Measurements from ENCODE around the gene BCAS4.

Gene BCAS4

GRCh38 chr20:50866831-50867230, 72.0 kb downstream of the BCAS4 start:
- no peak for DNase-seq (ENCODE audit: low read depth in 2 of 2)
- no peak overlapping the region for H3K4me3 ChIP-seq (replicated peaks in 1 of 2; ENCODE audit: low read depth in 2 of 2, low read length in 2 of 2)
- TF ChIP-seq, protein P1, sequence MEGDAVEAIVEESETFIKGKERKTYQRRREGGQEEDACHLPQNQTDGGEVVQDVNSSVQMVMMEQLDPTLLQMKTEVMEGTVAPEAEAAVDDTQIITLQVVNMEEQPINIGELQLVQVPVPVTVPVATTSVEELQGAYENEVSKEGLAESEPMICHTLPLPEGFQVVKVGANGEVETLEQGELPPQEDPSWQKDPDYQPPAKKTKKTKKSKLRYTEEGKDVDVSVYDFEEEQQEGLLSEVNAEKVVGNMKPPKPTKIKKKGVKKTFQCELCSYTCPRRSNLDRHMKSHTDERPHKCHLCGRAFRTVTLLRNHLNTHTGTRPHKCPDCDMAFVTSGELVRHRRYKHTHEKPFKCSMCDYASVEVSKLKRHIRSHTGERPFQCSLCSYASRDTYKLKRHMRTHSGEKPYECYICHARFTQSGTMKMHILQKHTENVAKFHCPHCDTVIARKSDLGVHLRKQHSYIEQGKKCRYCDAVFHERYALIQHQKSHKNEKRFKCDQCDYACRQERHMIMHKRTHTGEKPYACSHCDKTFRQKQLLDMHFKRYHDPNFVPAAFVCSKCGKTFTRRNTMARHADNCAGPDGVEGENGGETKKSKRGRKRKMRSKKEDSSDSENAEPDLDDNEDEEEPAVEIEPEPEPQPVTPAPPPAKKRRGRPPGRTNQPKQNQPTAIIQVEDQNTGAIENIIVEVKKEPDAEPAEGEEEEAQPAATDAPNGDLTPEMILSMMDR (IDR thresholded peaks at IDR 0.05; ENCODE audit: low read depth, low read length), result no peak

- TF ChIP-seq, protein P1 (IDR thresholded peaks at IDR 0.05; ENCODE audit: low read depth, low read length), result no peak
- no peak for DNase-seq (ENCODE audit: low read depth in 2 of 2)
- H3K4me3 ChIP-seq (replicated peaks in 1 of 2; ENCODE audit: low read depth in 2 of 2, low read length in 2 of 2), result no peak overlapping the region
Measured at GRCh38 chr20:50867805-50868204, 72.9 kb downstream of the BCAS4 start.

DNA sequence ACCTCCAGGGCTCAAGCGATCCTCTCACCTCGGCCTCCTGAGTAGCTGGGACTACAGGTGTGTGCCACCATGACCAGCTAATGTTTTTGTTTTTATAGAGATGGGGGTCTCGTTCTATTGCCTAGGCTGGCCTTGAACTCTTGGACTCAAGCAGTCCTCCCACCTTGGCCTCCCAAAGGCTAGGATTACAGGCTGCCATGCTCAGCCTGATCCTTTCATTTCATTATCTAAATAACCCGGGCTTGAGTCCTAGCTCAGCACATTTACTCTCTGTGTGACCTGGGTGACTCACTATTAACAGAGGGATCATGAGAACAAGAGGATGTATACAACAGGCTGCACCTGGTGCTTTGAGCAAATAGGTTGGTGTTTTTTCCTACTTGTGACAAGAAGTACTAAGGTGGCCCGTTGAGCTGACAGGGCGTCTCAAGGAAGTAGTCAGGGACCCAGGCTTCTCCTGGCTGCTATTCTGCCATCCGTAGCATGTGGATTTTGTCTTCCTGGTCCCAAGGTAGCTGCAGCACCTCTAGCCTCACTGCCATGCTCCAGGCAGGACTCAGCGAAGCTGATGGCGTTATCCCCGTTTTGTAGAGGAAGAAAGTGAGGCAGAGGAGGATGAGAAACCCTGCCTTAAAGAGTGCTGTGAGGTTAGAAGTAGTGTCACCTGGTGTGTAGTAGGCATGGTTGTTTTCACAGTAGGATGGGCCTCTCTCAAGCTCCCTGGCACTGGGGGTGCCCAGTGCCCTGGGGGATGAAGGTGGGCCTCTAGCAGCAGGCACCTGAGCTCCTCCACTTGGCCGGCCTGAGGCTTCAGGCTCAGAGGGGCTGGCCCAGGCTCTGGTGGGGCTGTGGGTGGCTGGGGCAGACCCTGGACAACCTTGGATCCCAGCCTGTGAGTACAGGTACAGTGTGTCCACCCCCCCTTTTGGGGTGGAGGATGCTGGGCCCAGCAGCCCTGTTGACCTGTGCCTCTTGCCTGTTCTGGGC, 73.9 kb downstream of the BCAS4 start:
- no peak for DNase-seq (ENCODE audit: low read depth in 2 of 2)
- no peak overlapping the region for H3K4me3 ChIP-seq (replicated peaks in 1 of 2; ENCODE audit: low read depth in 2 of 2, low read length in 2 of 2)
- TF ChIP-seq, protein P1 (IDR thresholded peaks at IDR 0.05; ENCODE audit: low read depth, low read length), result no peak

DNA sequence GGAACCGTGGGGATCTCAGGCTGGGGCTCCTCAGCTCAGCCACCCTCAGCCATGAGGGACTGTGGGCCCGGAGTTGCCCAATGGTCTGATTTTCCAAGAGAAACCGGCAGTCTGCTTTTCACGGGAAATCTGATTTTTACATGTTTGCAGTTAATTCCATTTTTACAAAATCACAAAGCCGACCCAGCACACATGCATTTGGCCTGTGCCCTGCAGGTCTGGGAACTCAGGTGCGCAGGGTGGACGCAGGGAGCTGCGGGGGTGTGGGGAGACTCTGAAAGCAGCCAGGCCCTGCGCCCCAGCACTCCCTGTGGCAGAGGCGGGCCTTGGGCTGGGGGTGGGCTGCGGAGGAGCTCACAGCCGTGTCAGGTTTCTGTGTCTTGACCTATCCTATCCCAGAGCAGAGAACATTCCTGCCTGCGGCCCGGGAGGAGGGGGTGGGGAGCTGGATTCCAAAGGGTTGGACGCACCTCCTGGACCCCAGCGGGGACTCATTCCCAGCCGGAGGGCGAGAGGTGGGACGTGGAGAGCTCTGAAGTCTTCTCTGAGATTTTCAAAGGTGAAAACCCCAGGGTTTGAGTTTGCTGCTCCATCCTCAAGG, 75.8 kb downstream of the BCAS4 start:
- no peak overlapping the region for H3K4me3 ChIP-seq (replicated peaks in 1 of 2; ENCODE audit: low read depth in 2 of 2, low read length in 2 of 2)
- TF ChIP-seq, protein P1 (IDR thresholded peaks at IDR 0.05; ENCODE audit: low read depth, low read length), result no peak
- peak in 1 of 2 donors; percentile 33 for DNase-seq (ENCODE audit: low read depth in 2 of 2)

DNA sequence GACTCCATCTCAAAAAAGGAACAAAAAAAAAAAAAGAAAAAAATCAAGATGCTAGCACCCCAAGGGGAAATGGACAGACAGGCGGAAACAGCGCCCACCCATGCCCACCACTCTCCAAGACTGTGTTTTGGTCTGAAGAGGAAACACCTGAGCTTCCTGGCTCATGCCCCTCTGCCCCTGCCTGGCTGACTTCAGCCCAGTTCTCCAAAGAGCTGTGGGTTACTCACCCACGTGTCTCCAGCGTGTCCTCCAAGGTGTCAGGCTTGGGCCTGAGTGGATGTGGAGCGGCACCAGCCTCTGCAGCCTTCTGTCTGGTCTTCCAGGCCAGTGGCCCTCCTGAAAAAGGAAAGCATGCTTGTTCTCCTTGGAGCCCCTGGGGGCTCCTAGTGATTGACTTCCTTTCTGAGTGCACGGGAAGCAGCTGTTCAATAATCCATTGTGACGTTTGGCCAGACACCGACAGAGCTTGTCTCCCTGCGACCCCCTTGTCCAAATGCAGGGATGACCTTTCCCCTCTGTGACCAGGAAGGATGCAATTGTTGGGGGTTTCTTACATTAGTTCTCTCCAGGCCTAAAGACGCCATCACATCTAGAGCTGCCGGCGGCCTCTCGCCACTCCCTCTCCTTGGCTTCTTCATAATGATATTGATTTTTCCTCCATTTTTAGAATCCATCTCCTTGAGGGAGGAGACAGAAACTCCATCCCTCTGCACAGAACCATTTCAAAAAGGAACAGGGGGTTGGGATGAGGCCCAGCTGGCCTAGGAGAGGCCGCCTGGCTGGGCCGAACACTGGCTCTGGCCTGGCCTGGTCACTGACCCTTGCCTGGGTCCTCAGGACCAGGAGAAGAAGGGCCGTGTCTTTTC, 77.9 kb downstream of the BCAS4 start:
- no peak for DNase-seq (ENCODE audit: low read depth in 2 of 2)
- TF ChIP-seq, protein P1 (IDR thresholded peaks at IDR 0.05; ENCODE audit: low read depth, low read length), result no peak
- H3K4me3 ChIP-seq (replicated peaks in 1 of 2; ENCODE audit: low read depth in 2 of 2, low read length in 2 of 2), result no peak overlapping the region

GRCh38 chr20:50873585-50873984, 78.7 kb downstream of the BCAS4 start:
- H3K4me3 ChIP-seq (replicated peaks in 1 of 2; ENCODE audit: low read depth in 2 of 2, low read length in 2 of 2), result no peak overlapping the region
- DNase-seq (ENCODE audit: low read depth in 2 of 2), result no peak
- TF ChIP-seq, protein P1 (IDR thresholded peaks at IDR 0.05; ENCODE audit: low read depth, low read length), result no peak
